ENCODE measurements around the gene STK39.

The STK39 gene

DNA sequence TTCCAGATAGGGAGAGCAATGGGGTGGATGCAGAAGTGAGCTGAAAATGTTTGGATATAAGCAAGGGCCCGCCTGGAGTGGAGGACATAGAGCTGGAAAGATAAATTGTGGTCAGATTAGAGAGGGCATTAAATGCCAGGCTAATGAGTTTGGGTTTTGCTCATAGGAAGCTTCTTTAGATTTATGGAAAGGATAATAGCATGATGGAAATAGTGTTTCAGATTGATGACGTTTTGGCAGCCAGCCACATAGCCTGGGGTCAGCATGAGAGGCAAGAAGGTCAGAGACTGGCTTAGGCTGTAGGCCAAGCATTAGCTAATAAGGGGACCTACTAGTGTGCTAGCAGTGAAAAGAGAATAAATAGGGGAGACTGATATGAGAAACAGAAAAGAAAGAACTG is 321.6 kb downstream of the STK39 start:
- no peak for DNase-seq (ENCODE audit: low read depth)

GRCh38 chr2:167924556-167924955 is 322.8 kb downstream of the STK39 start:
- no peak for DNase-seq (ENCODE audit: low read depth)

DNA sequence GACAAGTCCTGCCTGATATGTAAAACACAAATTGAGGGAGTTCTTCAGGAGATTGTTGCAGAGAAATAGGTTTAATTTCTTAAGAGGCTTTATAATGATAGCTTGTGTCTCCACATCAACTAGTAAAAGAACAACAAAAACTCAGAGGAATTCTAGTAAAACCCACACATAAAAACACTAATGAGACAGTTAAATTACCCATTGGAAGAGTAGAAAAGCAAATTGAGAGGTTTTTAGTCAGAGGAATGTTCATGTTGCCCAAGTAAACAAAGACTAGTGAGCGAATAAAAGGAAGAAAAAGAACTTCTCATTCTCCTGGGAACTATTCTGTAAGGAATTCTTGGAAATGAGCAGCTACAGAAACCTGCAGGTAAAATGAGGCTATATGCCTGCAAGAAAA is 330.6 kb downstream of the STK39 start:
- DNase-seq (ENCODE audit: low read depth), result no peak

GRCh38 chr2:167914969-167915368 is 332.4 kb downstream of the STK39 start:
- no peak for DNase-seq (ENCODE audit: low read depth)

GRCh38 chr2:167908786-167909185 is 338.6 kb downstream of the STK39 start:
- no peak for DNase-seq (ENCODE audit: low read depth)

- DNase-seq (ENCODE audit: low read depth), result no peak
Measured at GRCh38 chr2:167905668-167906067, 341.7 kb downstream of the STK39 start.

All from stromal cell of bone marrow (primary cell).